K562 (cell line): Measurements from ENCODE around the gene MYO18A. TPM values are rescaled to one million over a fixed set of nuclear protein-coding genes. Genes with fewer than 3 reads are reported as not detected.

Experiments used
- ATAC-seq: fragments of 200-7000 bp; cut with Tn5 transposase; 3 replicates; pipeline ENCODE4 v1.9.1; 2020; ENCODE audit warnings: moderate library complexity
- BruUV-seq: library from RNA; stranded (reverse); fragments of 400-500 nt; replicated peaks from 2 replicates; lab custom pipeline; 2021; lab: Mats Ljungman, UMichigan
- CTCF ChIA-PET: fragments of 300-600 bp; formaldehyde crosslinking; extraction: SDS; loops from one replicate; lab custom pipeline; 2021; ENCODE audit warnings: low intra/inter-chr PET ratio; lab: Yijun Ruan, JAX
- POLR2A ChIA-PET: fragments of 300-600, 350-650 bp; sonication (Branson Sonifier 250); formaldehyde crosslinking; extraction: SDS; loops from one replicate; lab custom pipeline; 2021; ENCODE audit warnings: antibody characterized with exemption, inconsistent platforms; lab: Yijun Ruan, JAX
- DNase-seq, 4 experiments: peaks; one replicate each; pipeline versions ENCODE4 v3.0.0 to v3.0.0-alpha.2; 2011 to 2018; ENCODE audit warnings: low spot score in 3 of 4, mixed read lengths in 3 of 4; ENCODE audit errors: extremely low read depth in 1 of 4
- FAIRE-seq: peaks from 2 replicates; lab custom pipeline; 2011; peaks lifted over from hg19 to GRCh38; lab: Jason Lieb, UNC
- H2AFZ ChIP-seq: 2 replicates; pipeline ENCODE4 v1.6.0; 2011; ENCODE audit warnings: low read depth, low read length, control low read depth, inconsistent platforms
- H3K27ac ChIP-seq: fragments of 200-600 bp; 3 replicates; pipeline ENCODE4 v1.8.0; 2011; ENCODE audit warnings: low read depth, mild to moderate bottlenecking, control low read depth, inconsistent platforms, low read length, moderate library complexity, mixed read lengths; ENCODE audit errors: extremely low read depth
- H3K27me3 ChIP-seq, 2 experiments: fragments of 300-600 bp in 1 of 2; 2 replicates in 1 of 2; 3 replicates in 1 of 2; pipeline versions ENCODE4 v1.6.0 to v1.8.0; 2011; ENCODE audit warnings: inconsistent platforms in 2 of 2, low read length in 2 of 2, mild to moderate bottlenecking in 1 of 2, mixed read lengths in 1 of 2, moderate library complexity in 1 of 2; ENCODE audit not compliant: control insufficient read depth in 2 of 2, insufficient read depth in 2 of 2
- H3K36me3 ChIP-seq: fragments of 300-600 bp; 3 replicates; pipeline ENCODE4 v1.8.0; 2011; ENCODE audit warnings: mild to moderate bottlenecking, low read length, inconsistent platforms; ENCODE audit not compliant: control insufficient read depth, insufficient read depth
- H3K4me1 ChIP-seq, 2 experiments: fragments of 200-600 bp in 1 of 2; replicated peaks in 1 of 2; 2 replicates in 1 of 2; 3 replicates in 1 of 2; pipeline versions ENCODE4 v1.5.1 to v1.8.0; 2011; ENCODE audit warnings: inconsistent platforms in 2 of 2, low read length in 2 of 2, mild to moderate bottlenecking in 1 of 2, mixed read lengths in 1 of 2, moderate library complexity in 1 of 2; ENCODE audit not compliant: control insufficient read depth in 2 of 2, insufficient read depth in 2 of 2
- H3K4me2 ChIP-seq: 2 replicates; pipeline ENCODE4 v1.6.1; 2011; ENCODE audit warnings: low read length, control low read depth, inconsistent platforms, mixed read lengths; ENCODE audit not compliant: insufficient read depth
- H3K4me3 ChIP-seq: fragments of 200-600 bp; sonication (generic), shearing (Covaris generic); 2 replicates; pipeline ENCODE4 v1.5.1; 2016; ENCODE audit warnings: control low read depth, inconsistent platforms
- H3K79me2 ChIP-seq: fragments of 200-600 bp; 3 replicates; pipeline ENCODE4 v1.8.0; 2011; ENCODE audit warnings: low read length, inconsistent platforms; ENCODE audit not compliant: control insufficient read depth, insufficient read depth
- H3K9ac ChIP-seq, 2 experiments: 2 replicates each; pipeline versions ENCODE4 v1.6.0 to v1.6.1; 2011; ENCODE audit warnings: low read depth in 2 of 2, low read length in 2 of 2, control low read depth in 1 of 2, inconsistent platforms in 1 of 2, mild to moderate bottlenecking in 1 of 2, mixed read lengths in 1 of 2; ENCODE audit not compliant: insufficient read depth in 1 of 2
- H3K9me1 ChIP-seq: one replicate; pipeline ENCODE4 v1.6.0; 2011; ENCODE audit warnings: inconsistent platforms, mild to moderate bottlenecking, low read length, moderate library complexity; ENCODE audit not compliant: control insufficient read depth, insufficient read depth
- H3K9me3 ChIP-seq: replicated peaks from 2 replicates; pipeline ENCODE4 v1.5.1; 2011; ENCODE audit warnings: low read depth, low read length, inconsistent platforms; ENCODE audit not compliant: control insufficient read depth, insufficient read depth
- H4K20me1 ChIP-seq: replicated peaks from 2 replicates; pipeline ENCODE4 v1.6.1; 2011; ENCODE audit warnings: low read length, inconsistent platforms, mixed read lengths; ENCODE audit not compliant: control insufficient read depth, insufficient read depth
- BDP1 ChIP-seq: IDR thresholded peaks from 3 replicates; pipeline ENCODE4 v1.6.1; 2011; ENCODE audit not compliant: insufficient read length, insufficient read depth
- CSDE1 ChIP-seq, 2 experiments: fragments of 450-650 bp; IDR thresholded peaks; 2 replicates each; pipeline ENCODE4 v1.6.1; 2016; ENCODE audit warnings: mild to moderate bottlenecking in 1 of 2
- FOSL1 ChIP-seq: fragments of 200-800 bp; sonication (Bioruptor generic); conservative IDR thresholded peaks from 2 replicates; pipeline ENCODE4 v1.6.1; 2016; ENCODE audit warnings: missing genetic modification characterization, missing compliant biosample characterization
- FOXK2 ChIP-seq, 2 experiments: fragments of 450-650 bp; IDR thresholded peaks in 1 of 2; conservative IDR thresholded peaks in 1 of 2; 2 replicates each; pipeline ENCODE4 v1.6.1; 2016; ENCODE audit warnings: low read depth in 2 of 2, mild to moderate bottlenecking in 1 of 2
- HNRNPK ChIP-seq: fragments of 200-400 bp; formaldehyde crosslinking; IDR thresholded peaks from one replicate; pipeline ENCODE4 v1.6.1; 2018; ENCODE audit warnings: mild to moderate bottlenecking, low read depth, low read length; ENCODE audit not compliant: poor library complexity, severe bottlenecking
- ILK ChIP-seq: fragments of 450-650 bp; IDR thresholded peaks from 2 replicates; pipeline ENCODE4 v1.6.1; 2016; ENCODE audit warnings: missing genetic modification characterization, low read depth, mild to moderate bottlenecking, missing compliant biosample characterization, moderate library complexity, borderline replicate concordance
- KDM4B ChIP-seq, 2 experiments: fragments of 450-650 bp in 1 of 2; sonication (generic) in 1 of 2; IDR thresholded peaks; 2 replicates each; pipeline ENCODE4 v1.6.1; 2016 to 2017; ENCODE audit warnings: borderline replicate concordance in 2 of 2, antibody characterized with exemption in 1 of 2, low read depth in 1 of 2, mild to moderate bottlenecking in 1 of 2
- KLF6 ChIP-seq: fragments of 250-450 bp; sonication (Bioruptor Pico); IDR thresholded peaks from 2 replicates; pipeline ENCODE4 v1.4.0; 2020; ENCODE audit warnings: mild to moderate bottlenecking, moderate library complexity, borderline replicate concordance
- RNF2 ChIP-seq: sonication (generic); IDR thresholded peaks from 2 replicates; pipeline ENCODE4 v1.6.1; 2016
- SNIP1 ChIP-seq: fragments of 450-650 bp; IDR thresholded peaks from 2 replicates; pipeline ENCODE4 v1.7.1; 2017; ENCODE audit warnings: low read depth, mild to moderate bottlenecking
- TEAD4 ChIP-seq, 2 experiments: sonication (generic) in 1 of 2; formaldehyde crosslinking in 1 of 2; IDR thresholded peaks; 2 replicates each; pipeline versions ENCODE4 v1.6.1 to v1.8.0; 2012 to 2022; ENCODE audit warnings: borderline replicate concordance in 1 of 2, inconsistent platforms in 1 of 2, low read length in 1 of 2, mild to moderate bottlenecking in 1 of 2, missing genetic modification reagents in 1 of 2
- ZKSCAN3 ChIP-seq: fragments of 250-450 bp; sonication (Bioruptor Pico); IDR thresholded peaks from 2 replicates; pipeline ENCODE4 v1.4.0; 2020
- ZNF551 ChIP-seq: fragments of 250-450 bp; sonication (Bioruptor Pico); IDR thresholded peaks from 2 replicates; pipeline ENCODE4 v1.5.0; 2021; ENCODE audit warnings: mild to moderate bottlenecking, moderate library complexity
- WGBS: fragments of 100-300 bp; shearing (Covaris generic); methylation state at CpG from one replicate; pipeline ENCODE4 v1.1.6; 2016; ENCODE audit warnings: low coverage, mixed read lengths; ENCODE audit not compliant: insufficient coverage; ENCODE audit errors: missing lambda C conversion rate; 5-methylcytosine and 5-hydroxymethylcytosine counted together
- in situ Hi-C: fragments of 300-500 bp; cut with MboI; formaldehyde crosslinking; loops from 4 replicates; pipeline ENCODE4 v1.15.0; 2018; ENCODE audit warnings: inconsistent platforms, mixed read lengths
- intact Hi-C: fragments of 100-400 bp; cut with micrococcal nuclease; formaldehyde crosslinking; loops from 2 replicates; pipeline ENCODE4 v1.14.2; 2022
- polyA plus RNA-seq, 8 experiments: library from polyadenylated mRNA; depleted of rRNA in 4 of 8; stranded (reverse) in 5 of 8; unstranded in 3 of 8; fragments of >200 nt; fragmentation: Nextera tagmentation in 2 of 8; fragmentation: Illumina TruSeq in 1 of 8; extraction: Ambion mirVana in 2 of 8; extraction: Trizol in 1 of 8; gene quantifications; 2 replicates each; pipeline versions ENCODE4 v1.2.1 to v1.2.3, GENCODE V29; 2011 to 2014; ENCODE audit warnings: inconsistent platforms in 1 of 8, missing spikeins in 1 of 8
- total RNA-seq, 7 experiments: library from RNA; depleted of rRNA in 6 of 7; stranded (reverse); fragments of >200 nt in 6 of 7; fragmentation: Illumina TruSeq in 2 of 7; extraction: Trizol in 2 of 7; gene quantifications; 2 replicates each; pipeline versions ENCODE4 v1.2.1 to v1.2.3, GENCODE V29; 2011 to 2021; ENCODE audit warnings: low replicate concordance in 1 of 7
- TF ChIP-seq, protein P1 (sequence below): fragments of 450-650 bp; conservative IDR thresholded peaks from 2 replicates; pipeline ENCODE4 v1.6.1; 2016; ENCODE audit warnings: missing genetic modification characterization, low read depth, mild to moderate bottlenecking, control low read depth, missing compliant biosample characterization

Gene MYO18A
- total and polyA plus RNA-seq, 9 of the 15 experiments (the other 6 are each of a cell fraction or from before 2014, with no cell fraction given): 2.5 to 65.4 (median 17.1) TPM

DNA sequence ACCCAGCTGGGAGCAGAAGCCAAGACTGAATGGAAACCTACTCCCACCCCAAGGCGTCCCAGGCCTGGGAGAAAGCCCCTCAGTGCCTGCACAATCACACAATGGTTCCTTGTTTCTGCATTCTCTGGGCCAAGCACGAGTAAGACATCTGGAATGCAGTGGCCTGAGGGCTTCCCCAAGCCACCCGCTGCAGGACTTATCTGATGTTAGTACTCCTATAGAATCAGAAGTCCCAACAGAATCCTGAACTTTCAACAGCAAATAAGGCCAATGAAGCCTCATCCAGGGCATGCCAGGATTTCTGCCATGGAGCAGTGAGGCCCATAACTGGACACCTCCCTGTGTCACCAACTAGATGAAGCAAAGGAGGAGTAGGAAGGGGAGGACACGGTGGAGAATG is 28.6 kb downstream of the MYO18A start:
- Histone ChIP-seq H3K9me1 (peaks cover 13% of the 10 kb centered on the region), H3K9ac (peak overlapping the region in 1 of 2 experiments; percentile 26; a peak in 1 of 4 replicates), H3K79me2 (peaks cover 83% of the 10 kb centered on the region), H3K4me3 (no peak overlapping the region), H3K4me2 (0 out of 2 replicates have a peak overlapping the region, but pooled peaks have one; percentile 39), H3K9me3 (no peaks in the 10 kb centered on the region), H2AFZ (no peak overlapping the region), H3K27ac (no peak overlapping the region), H3K27me3 (no peaks in the 10 kb centered on the region), H3K4me1 (peaks cover 63 to 64% of the 10 kb centered on the region in 2 experiments), H4K20me1 (peaks cover 10% of the 10 kb centered on the region; the same call in 1 of the 2 replicates), H3K36me3 (peaks cover 17% of the 10 kb centered on the region; the same call in 2 of the 3 replicates)
- ChIA-PET CTCF (interaction anchor here (0.6 kb wide), 1 partner anchor 9 kb away, joined by 3 read pairs; no protein-coding TSS in a partner anchor), POLR2A (no interaction called here)
- ATAC-seq (no peak), FAIRE-seq (peak; percentile 19), DNase-seq (peak in 2 of 4 experiments; percentile 51 to 59)
- WGBS: 4% methylated on average over 4 of the region's 4 CpGs
- in situ Hi-C loops (no loop called here), intact Hi-C loops (no loop called here)
- BruUV-seq: no TSS peak
- TF ChIP-seq ZKSCAN3 (CRISPR knock-in tag) (no peak), BDP1 (no peak), TEAD4 (IDR thresholded peaks at IDR 0.05; ENCODE audit: low read length) (peak; percentile 52; the same call in 1 of the 2 replicates), TEAD4 (CRISPR knock-in tag; IDR thresholded peaks at IDR 0.05; ENCODE audit: borderline replicate concordance) (no peak), FOSL1 (tag) (peak; percentile 35; the same call in 1 of the 2 replicates), HNRNPK (no peak), SNIP1 (no peak), RNF2 (no peak), FOXK2 (conservative IDR thresholded peaks at IDR 0.05 in 1 of 2, IDR thresholded peaks at IDR 0.05 in 1 of 2; ENCODE audit: low read depth in 2 of 2) (no peak), KDM4B (IDR thresholded peaks at IDR 0.05; ENCODE audit: borderline replicate concordance in 2 of 2, low read depth in 1 of 2) (no peak), CSDE1 (IDR thresholded peaks at IDR 0.05) (no peak), ILK (no peak), ZNF551 (CRISPR knock-in tag) (no peak), KLF6 (no peak)
- TF ChIP-seq, protein P1, sequence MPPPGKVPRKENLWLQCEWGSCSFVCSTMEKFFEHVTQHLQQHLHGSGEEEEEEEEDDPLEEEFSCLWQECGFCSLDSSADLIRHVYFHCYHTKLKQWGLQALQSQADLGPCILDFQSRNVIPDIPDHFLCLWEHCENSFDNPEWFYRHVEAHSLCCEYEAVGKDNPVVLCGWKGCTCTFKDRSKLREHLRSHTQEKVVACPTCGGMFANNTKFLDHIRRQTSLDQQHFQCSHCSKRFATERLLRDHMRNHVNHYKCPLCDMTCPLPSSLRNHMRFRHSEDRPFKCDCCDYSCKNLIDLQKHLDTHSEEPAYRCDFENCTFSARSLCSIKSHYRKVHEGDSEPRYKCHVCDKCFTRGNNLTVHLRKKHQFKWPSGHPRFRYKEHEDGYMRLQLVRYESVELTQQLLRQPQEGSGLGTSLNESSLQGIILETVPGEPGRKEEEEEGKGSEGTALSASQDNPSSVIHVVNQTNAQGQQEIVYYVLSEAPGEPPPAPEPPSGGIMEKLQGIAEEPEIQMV (tag): no peak
